ENCODE measurements around the gene ADAMTS16. TPM values are rescaled to one million over a fixed set of nuclear protein-coding genes. Genes with fewer than 3 reads are reported as not detected.

ADAMTS16 gene, protein sequence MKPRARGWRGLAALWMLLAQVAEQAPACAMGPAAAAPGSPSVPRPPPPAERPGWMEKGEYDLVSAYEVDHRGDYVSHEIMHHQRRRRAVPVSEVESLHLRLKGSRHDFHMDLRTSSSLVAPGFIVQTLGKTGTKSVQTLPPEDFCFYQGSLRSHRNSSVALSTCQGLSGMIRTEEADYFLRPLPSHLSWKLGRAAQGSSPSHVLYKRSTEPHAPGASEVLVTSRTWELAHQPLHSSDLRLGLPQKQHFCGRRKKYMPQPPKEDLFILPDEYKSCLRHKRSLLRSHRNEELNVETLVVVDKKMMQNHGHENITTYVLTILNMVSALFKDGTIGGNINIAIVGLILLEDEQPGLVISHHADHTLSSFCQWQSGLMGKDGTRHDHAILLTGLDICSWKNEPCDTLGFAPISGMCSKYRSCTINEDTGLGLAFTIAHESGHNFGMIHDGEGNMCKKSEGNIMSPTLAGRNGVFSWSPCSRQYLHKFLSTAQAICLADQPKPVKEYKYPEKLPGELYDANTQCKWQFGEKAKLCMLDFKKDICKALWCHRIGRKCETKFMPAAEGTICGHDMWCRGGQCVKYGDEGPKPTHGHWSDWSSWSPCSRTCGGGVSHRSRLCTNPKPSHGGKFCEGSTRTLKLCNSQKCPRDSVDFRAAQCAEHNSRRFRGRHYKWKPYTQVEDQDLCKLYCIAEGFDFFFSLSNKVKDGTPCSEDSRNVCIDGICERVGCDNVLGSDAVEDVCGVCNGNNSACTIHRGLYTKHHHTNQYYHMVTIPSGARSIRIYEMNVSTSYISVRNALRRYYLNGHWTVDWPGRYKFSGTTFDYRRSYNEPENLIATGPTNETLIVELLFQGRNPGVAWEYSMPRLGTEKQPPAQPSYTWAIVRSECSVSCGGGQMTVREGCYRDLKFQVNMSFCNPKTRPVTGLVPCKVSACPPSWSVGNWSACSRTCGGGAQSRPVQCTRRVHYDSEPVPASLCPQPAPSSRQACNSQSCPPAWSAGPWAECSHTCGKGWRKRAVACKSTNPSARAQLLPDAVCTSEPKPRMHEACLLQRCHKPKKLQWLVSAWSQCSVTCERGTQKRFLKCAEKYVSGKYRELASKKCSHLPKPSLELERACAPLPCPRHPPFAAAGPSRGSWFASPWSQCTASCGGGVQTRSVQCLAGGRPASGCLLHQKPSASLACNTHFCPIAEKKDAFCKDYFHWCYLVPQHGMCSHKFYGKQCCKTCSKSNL
- total RNA-seq (ENCODE audit: low replicate concordance) = 0.12 TPM in 1 of 2 replicates, not detected in the other

DNA sequence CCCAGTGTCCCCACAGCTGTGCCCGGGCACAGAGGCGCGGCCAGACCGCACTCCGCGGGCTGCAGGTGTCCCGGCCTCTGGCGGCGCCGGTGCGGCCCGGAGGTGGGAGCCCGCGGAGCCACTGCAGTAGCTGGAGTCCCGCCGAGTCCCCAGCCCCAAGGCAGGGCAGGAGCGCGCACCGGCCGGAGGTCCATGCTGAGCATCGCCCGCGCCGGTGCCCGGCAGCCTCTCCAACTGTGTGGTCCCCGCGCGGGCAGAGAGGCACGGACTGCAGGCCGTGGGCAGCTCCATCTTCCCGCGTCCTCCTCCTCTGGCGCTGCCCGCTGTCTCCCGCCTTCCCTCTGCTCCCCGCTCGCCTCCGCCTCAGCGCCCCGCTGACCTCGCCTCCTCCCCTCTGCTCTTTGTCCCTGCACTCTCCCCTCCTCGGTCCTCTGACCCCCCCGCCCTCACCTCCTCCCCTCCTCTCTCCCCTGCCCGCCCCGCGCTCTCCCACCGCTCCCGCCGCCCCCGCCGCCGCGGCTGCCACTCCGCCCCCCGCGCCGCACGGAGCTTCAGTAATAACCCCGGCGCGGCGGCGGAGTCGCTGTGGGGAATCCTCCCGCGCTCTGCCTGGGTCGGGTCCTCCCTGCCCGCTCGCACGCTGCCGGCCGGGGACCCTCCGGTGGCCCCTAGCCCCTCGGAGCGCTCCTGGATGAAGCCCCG lies at the start of gene ADAMTS16:
ADAMTS16 (plus strand) TSS at position 554 of the 702 bp plus-strand sequence; CDS start at position 692, 138 bp downstream.

Data from smooth muscle cell of the coronary artery (primary cell).